Neural progenitor cell (in vitro differentiated cells): Measurements from ENCODE around the gene HIKESHI. TPM values are rescaled to one million over a fixed set of nuclear protein-coding genes. Genes with fewer than 3 reads are reported as not detected.

Source experiments
- DNase-seq: peaks from one replicate; pipeline ENCODE4 v3.0.0-alpha.2; 2016; ENCODE audit warnings: low spot score
- H2AFZ ChIP-seq: fragments of 200-600 bp; sonication (generic); replicated peaks from 2 replicates; pipeline ENCODE4 v1.6.1; 2016; ENCODE audit warnings: antibody characterized with exemption
- H3F3A ChIP-seq: fragments of 200-600 bp; sonication (generic); 2 replicates; pipeline ENCODE4 v1.6.1; 2016; ENCODE audit warnings: antibody characterized with exemption, low read depth
- H3K27ac ChIP-seq: fragments of 200-600 bp; sonication (generic); 2 replicates; pipeline ENCODE4 v1.5.1; 2016; ENCODE audit warnings: mild to moderate bottlenecking
- H3K27me3 ChIP-seq: fragments of 200-600 bp; sonication (generic); 2 replicates; pipeline ENCODE4 v1.6.1; 2016; ENCODE audit warnings: mild to moderate bottlenecking, moderate library complexity
- H3K36me3 ChIP-seq: fragments of 200-600 bp; sonication (generic); 2 replicates; pipeline ENCODE4 v1.5.1; 2016
- H3K4me1 ChIP-seq: fragments of 200-600 bp; sonication (generic); 2 replicates; pipeline ENCODE4 v1.6.1; 2016; ENCODE audit warnings: mixed run types
- H3K4me2 ChIP-seq: fragments of 200-600 bp; sonication (generic); 2 replicates; pipeline ENCODE4 v1.6.1; 2016
- H3K4me3 ChIP-seq: fragments of 200-600 bp; sonication (generic); 2 replicates; pipeline ENCODE4 v1.5.1; 2016
- H3K79me2 ChIP-seq: fragments of 200-600 bp; sonication (generic); 2 replicates; pipeline ENCODE4 v1.6.1; 2016; ENCODE audit warnings: low read depth
- H3K9ac ChIP-seq: fragments of 200-600 bp; sonication (generic); 2 replicates; pipeline ENCODE4 v1.6.1; 2016
- H3K9me3 ChIP-seq: fragments of 200-600 bp; sonication (generic); 2 replicates; pipeline ENCODE4 v1.5.1; 2016; ENCODE audit warnings: low read depth
- H4K20me1 ChIP-seq: fragments of 200-600 bp; sonication (generic); 2 replicates; pipeline ENCODE4 v1.6.1; 2016; ENCODE audit warnings: low read depth
- H3K27ac Mint-ChIP-seq: 3 replicates; pipeline ENCODE4 v1.8.0; 2021; ENCODE audit warnings: mixed read lengths
- H3K27me3 Mint-ChIP-seq: 2 replicates; pipeline ENCODE4 v1.8.0; 2022; ENCODE audit warnings: low read depth, mild to moderate bottlenecking, inconsistent platforms, moderate library complexity, mixed read lengths; ENCODE audit not compliant: insufficient read depth
- H3K36me3 Mint-ChIP-seq: 3 replicates; pipeline ENCODE4 v1.8.0; 2021; ENCODE audit warnings: mixed read lengths
- H3K4me1 Mint-ChIP-seq: 3 replicates; pipeline ENCODE4 v1.8.0; 2021; ENCODE audit warnings: mixed read lengths
- H3K4me3 Mint-ChIP-seq: 3 replicates; pipeline ENCODE4 v1.8.0; 2021; ENCODE audit warnings: mild to moderate bottlenecking, moderate library complexity, mixed read lengths
- H3K9me3 Mint-ChIP-seq: 3 replicates; pipeline ENCODE4 v1.8.0; 2020; ENCODE audit warnings: mixed read lengths
- EZH2 ChIP-seq: fragments of 200-600 bp; sonication (generic); IDR thresholded peaks from 2 replicates; pipeline ENCODE4 v1.6.1; 2017; ENCODE audit warnings: antibody characterized with exemption, mild to moderate bottlenecking, moderate library complexity
- EZH2phosphoT487 ChIP-seq: fragments of 200-600 bp; sonication (generic); IDR thresholded peaks from 2 replicates; pipeline ENCODE4 v1.6.1; 2017; ENCODE audit warnings: antibody characterized with exemption
- small RNA-seq: library from RNA; depleted of rRNA; stranded (forward); fragments of <200 nt; gene quantifications from one replicate; pipeline ENCODE3, GENCODE V24; 2015
- total RNA-seq: library from RNA; depleted of rRNA; stranded (reverse); fragments of >200 nt; gene quantifications from 2 replicates; pipeline ENCODE4 v1.2.3, GENCODE V29; 2015; ENCODE audit warnings: low replicate concordance
- TF ChIP-seq, protein P1 (sequence below): fragments of 200-600 bp; sonication (generic); IDR thresholded peaks from 2 replicates; pipeline ENCODE4 v1.5.1; 2017; ENCODE audit warnings: antibody characterized with exemption, mild to moderate bottlenecking

Gene HIKESHI
- total RNA-seq, 1 donor from 2014 or later, result 87.2 TPM

DNA sequence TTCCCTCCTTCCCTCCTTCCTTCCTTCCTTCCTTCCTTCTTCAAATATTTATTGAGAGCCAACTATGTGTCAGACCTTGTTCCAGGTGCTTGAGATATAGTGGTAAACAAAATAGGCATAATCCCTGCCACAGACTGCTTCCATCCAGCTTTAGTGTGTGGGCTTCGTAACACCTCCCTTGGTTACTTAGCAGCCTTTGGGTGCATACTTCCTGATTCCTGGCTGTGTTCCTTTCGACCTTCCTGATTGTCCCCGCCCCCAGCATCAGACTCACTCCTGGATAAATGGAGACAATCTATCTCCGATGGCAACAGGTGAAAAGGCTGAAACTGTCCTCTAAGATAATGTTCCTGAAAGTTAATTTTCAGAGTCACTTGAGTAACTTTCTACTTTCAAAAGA, 86.2 kb downstream of the HIKESHI start:
- Mint-ChIP-seq H3K4me1 (peaks cover 12% of the 10 kb centered on the region), H3K27me3 (no peaks in the 10 kb centered on the region), H3K36me3 (no peaks in the 10 kb centered on the region), H3K27ac (no peak overlapping the region), H3K9me3 (no peaks in the 10 kb centered on the region), H3K4me3 (no peak overlapping the region)
- Histone ChIP-seq H3K27me3 (no peaks in the 10 kb centered on the region), H3K9ac (no peak overlapping the region), H4K20me1 (no peaks in the 10 kb centered on the region), H3K27ac (no peak overlapping the region), H3F3A (no peaks in the 10 kb centered on the region), H3K9me3 (no peaks in the 10 kb centered on the region), H3K79me2 (no peaks in the 10 kb centered on the region), H3K4me2 (no peak overlapping the region), H3K36me3 (no peaks in the 10 kb centered on the region), H2AFZ (no peak overlapping the region), H3K4me1 (no peaks in the 10 kb centered on the region), H3K4me3 (no peak overlapping the region)
- TF ChIP-seq, protein P1, sequence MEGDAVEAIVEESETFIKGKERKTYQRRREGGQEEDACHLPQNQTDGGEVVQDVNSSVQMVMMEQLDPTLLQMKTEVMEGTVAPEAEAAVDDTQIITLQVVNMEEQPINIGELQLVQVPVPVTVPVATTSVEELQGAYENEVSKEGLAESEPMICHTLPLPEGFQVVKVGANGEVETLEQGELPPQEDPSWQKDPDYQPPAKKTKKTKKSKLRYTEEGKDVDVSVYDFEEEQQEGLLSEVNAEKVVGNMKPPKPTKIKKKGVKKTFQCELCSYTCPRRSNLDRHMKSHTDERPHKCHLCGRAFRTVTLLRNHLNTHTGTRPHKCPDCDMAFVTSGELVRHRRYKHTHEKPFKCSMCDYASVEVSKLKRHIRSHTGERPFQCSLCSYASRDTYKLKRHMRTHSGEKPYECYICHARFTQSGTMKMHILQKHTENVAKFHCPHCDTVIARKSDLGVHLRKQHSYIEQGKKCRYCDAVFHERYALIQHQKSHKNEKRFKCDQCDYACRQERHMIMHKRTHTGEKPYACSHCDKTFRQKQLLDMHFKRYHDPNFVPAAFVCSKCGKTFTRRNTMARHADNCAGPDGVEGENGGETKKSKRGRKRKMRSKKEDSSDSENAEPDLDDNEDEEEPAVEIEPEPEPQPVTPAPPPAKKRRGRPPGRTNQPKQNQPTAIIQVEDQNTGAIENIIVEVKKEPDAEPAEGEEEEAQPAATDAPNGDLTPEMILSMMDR, result no peak
- TF ChIP-seq EZH2, result no peak
- no peak for DNase-seq

DNA sequence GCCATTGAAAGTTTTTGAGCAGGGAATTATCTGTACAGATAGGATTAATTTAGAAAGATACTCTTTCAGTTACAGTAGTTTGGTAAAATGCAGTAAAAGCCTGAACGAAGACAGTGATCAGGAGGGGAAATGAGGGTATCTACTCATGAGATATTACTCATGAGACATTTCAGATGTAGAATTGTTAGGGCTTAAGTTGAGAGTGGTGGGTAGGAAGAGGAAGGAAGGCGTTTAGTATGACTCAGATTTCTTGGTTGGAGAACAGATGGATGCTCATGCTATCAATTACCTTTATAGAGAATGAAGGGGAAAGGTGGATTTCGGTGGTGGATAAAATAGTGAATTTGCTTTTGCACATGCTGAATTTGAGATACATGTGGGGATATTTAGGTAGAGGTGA, 88.4 kb downstream of the HIKESHI start:
- Histone ChIP-seq H3K27ac (no peak overlapping the region), H3K4me1 (no peaks in the 10 kb centered on the region), H3F3A (no peaks in the 10 kb centered on the region), H2AFZ (no peak overlapping the region), H3K9me3 (no peaks in the 10 kb centered on the region), H3K9ac (no peak overlapping the region), H3K27me3 (no peaks in the 10 kb centered on the region), H3K4me2 (no peak overlapping the region), H3K79me2 (no peaks in the 10 kb centered on the region), H3K36me3 (no peaks in the 10 kb centered on the region), H4K20me1 (no peaks in the 10 kb centered on the region), H3K4me3 (no peak overlapping the region)
- Mint-ChIP-seq H3K36me3 (no peaks in the 10 kb centered on the region), H3K4me3 (no peak overlapping the region), H3K27me3 (no peaks in the 10 kb centered on the region), H3K27ac (no peak overlapping the region), H3K9me3 (no peaks in the 10 kb centered on the region), H3K4me1 (peaks cover 21% of the 10 kb centered on the region)
- DNase-seq, result no peak
- TF ChIP-seq EZH2phosphoT487, result no peak
- TF ChIP-seq, protein P1, result no peak
- no peak for TF ChIP-seq EZH2

DNA sequence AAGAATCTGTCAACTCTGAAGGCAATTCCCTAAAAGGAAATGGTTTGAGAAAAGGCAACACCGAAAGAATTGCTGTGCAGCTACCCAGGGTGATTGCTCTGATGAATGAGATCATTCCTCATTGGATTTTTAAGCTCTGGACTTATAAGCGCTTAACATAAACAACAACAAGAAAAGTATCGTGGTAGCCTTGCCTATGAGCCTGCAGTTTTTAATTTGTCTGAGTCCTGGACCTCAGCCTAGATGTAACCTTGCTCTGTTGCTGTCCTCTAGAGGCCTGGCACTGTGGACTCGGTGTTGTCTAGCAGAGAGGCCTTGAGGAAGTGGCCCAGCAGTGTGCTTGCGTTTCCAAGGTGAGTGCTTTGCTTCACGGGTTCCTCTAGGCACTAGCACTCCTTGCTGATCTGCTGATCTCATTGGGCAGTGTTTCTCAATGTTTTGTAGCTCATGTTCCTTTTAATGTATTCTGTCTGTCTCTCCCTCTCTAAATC, 93.1 kb downstream of the HIKESHI start:
- no peaks in the 10 kb centered on the region for H3F3A ChIP-seq
- no peaks in the 10 kb centered on the region for H3K9me3 ChIP-seq
- no peaks in the 10 kb centered on the region for H3K36me3 ChIP-seq
- no peaks in the 10 kb centered on the region for H3K27me3 ChIP-seq
- DNase-seq, result peak; percentile 18
- no peaks in the 10 kb centered on the region for H3K4me1 ChIP-seq
- no peak overlapping the region for H3K4me2 ChIP-seq
- no peaks in the 10 kb centered on the region for H3K9me3 Mint-ChIP-seq
- no peaks in the 10 kb centered on the region for H3K79me2 ChIP-seq
- H3K4me1 Mint-ChIP-seq, result peaks cover 14% of the 10 kb centered on the region
- no peaks in the 10 kb centered on the region for H3K36me3 Mint-ChIP-seq
- peaks cover 4% of the 10 kb centered on the region for H3K27me3 Mint-ChIP-seq
- peak overlapping the region; percentile 78 for H3K27ac Mint-ChIP-seq
- TF ChIP-seq EZH2 (no peak), EZH2phosphoT487 (no peak)
- TF ChIP-seq, protein P1, result no peak
- no peak overlapping the region for H3K4me3 ChIP-seq
- no peak overlapping the region for H3K9ac ChIP-seq
- no peaks in the 10 kb centered on the region for H4K20me1 ChIP-seq
- H3K4me3 Mint-ChIP-seq, result no peak overlapping the region
- peak overlapping the region; percentile 5 for H2AFZ ChIP-seq
- no peak overlapping the region for H3K27ac ChIP-seq

Small RNA genes lying within 50 kb of the gene (small RNA-seq; reads per million reads assigned to genes)
- gene RN7SL225P, result not detected

Other genes starting within 250 kb of the HIKESHI start
- 119 and 204 TPM in 2 replicates for gene PICALM, start 233.2 kb upstream of the HIKESHI start, total RNA-seq
- gene EED, start 57.5 kb upstream of the HIKESHI start, total RNA-seq, result 44.2 and 64.9 TPM in 2 replicates
- 0.77 and 1.0 TPM in 2 replicates for gene CCDC81, start 72.6 kb downstream of the HIKESHI start, total RNA-seq